ENCODE results near the gene ARHGEF11. TPM values are rescaled to one million over a fixed set of nuclear protein-coding genes. Genes with fewer than 3 reads are reported as not detected.
A peak's percentile ranks its signal among the peaks of the same experiment; 100 is the strongest.

ARHGEF11 gene
- total and polyA plus RNA-seq, 2 experiments from 2014 or later: 25.0 to 26.9 TPM

DNA sequence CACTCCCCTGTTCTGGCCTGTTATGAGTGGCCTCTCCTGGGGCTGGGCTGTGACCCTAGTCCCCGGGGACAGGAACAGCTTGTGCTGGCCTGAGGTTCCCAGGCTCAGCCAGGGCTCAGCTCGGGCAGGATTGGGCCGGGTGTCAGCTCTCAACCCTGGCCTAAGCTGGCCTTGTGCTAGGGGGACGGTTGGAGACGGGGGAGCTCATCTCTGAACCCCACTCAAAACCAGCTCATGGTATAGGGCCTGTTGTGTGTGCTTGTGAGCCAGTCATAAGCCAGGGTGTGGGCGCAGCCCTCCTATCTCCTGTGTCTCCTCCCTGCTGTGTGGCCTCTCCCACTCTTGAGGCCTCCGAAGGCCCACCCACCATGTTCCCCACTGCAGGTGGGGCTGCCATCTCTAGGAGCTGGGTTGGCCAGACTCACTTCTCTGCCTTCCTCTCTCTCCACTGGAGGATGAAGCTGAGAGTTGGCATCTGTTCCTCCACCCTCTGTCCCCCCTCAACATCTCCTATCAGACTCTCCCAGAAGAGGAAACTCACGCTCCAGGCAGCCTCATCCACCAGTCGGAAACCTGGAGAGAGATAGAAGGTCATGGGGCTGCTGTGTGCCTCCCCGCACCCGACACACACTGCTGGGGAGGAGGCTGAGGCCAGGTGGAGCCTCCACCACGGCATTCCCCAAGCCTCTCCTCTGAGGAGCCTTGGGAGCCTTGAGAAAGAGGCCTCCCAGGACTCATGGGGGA is 150.7 kb downstream of the ARHGEF11 start:
- Histone ChIP-seq H3K27me3 (peaks cover 29% of the 10 kb centered on the region), H3K79me2 (no peaks in the 10 kb centered on the region), H3K4me3 (no peak overlapping the region), H3K27ac (peak overlapping the region; percentile 69), H3K36me3 (replicated peaks; ENCODE audit: insufficient read depth, low read depth) (no peaks in the 10 kb centered on the region), H3K9me2 (replicated peaks; ENCODE audit: insufficient read depth) (no peaks in the 10 kb centered on the region), H3K9me3 (ENCODE audit: low read depth) (no peaks in the 10 kb centered on the region), H2AFZ (no peak overlapping the region), H3K4me1 (ENCODE audit: insufficient read depth) (peaks cover 5% of the 10 kb centered on the region), H3K4me2 (peak overlapping the region; percentile 84), H4K20me1 (ENCODE audit: insufficient read depth, poor library complexity, severe bottlenecking) (no peaks in the 10 kb centered on the region)
- TF ChIP-seq, protein P1, sequence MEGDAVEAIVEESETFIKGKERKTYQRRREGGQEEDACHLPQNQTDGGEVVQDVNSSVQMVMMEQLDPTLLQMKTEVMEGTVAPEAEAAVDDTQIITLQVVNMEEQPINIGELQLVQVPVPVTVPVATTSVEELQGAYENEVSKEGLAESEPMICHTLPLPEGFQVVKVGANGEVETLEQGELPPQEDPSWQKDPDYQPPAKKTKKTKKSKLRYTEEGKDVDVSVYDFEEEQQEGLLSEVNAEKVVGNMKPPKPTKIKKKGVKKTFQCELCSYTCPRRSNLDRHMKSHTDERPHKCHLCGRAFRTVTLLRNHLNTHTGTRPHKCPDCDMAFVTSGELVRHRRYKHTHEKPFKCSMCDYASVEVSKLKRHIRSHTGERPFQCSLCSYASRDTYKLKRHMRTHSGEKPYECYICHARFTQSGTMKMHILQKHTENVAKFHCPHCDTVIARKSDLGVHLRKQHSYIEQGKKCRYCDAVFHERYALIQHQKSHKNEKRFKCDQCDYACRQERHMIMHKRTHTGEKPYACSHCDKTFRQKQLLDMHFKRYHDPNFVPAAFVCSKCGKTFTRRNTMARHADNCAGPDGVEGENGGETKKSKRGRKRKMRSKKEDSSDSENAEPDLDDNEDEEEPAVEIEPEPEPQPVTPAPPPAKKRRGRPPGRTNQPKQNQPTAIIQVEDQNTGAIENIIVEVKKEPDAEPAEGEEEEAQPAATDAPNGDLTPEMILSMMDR (IDR thresholded peaks at IDR 0.05; ENCODE audit: poor library complexity): no peak
- TF ChIP-seq EZH2phosphoT487 (IDR thresholded peaks at IDR 0.05; ENCODE audit: low read depth, severe bottlenecking, unreplicated experiment) (no peak), EZH2 (IDR thresholded peaks at IDR 0.05; ENCODE audit: borderline replicate concordance) (no peak)
- DNase-seq (ENCODE audit: low spot score): peak; percentile 35
- WGBS (ENCODE audit: low lambda C conversion rate, missing lambda C conversion rate): 77% methylated on average over 12 of the region's 12 CpGs

DNA sequence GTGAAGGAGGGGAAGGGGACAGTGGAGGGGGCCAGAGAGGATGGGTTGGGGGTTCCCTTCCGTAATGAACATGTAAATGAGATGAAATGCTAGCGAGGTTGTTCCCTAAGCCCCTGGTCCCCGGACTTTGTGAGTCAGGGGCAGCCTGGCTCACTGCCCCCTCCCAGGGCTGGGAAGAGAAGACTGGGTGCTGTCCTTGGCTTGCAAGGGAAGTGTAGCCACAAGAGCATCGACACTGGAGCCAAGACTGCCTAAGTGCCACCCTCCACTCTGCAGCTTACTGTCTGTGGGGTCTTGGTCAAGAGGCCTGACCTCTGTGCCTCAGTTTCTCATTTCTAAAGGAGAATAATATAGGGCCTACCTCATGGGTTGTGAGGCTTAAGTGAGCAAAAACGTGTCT is 151.5 kb downstream of the ARHGEF11 start:
- peak overlapping the region; percentile 84 for H3K4me2 ChIP-seq
- peaks cover 5% of the 10 kb centered on the region for H3K4me1 ChIP-seq (ENCODE audit: insufficient read depth)
- no peaks in the 10 kb centered on the region for H3K9me3 ChIP-seq (ENCODE audit: low read depth)
- TF ChIP-seq EZH2 (IDR thresholded peaks at IDR 0.05; ENCODE audit: borderline replicate concordance) (no peak), EZH2phosphoT487 (IDR thresholded peaks at IDR 0.05; ENCODE audit: low read depth, severe bottlenecking, unreplicated experiment) (no peak)
- TF ChIP-seq, protein P1 (IDR thresholded peaks at IDR 0.05; ENCODE audit: poor library complexity): no peak
- DNase-seq (ENCODE audit: low spot score): no peak
- 27% methylated on average over 3 of the region's 5 CpGs for WGBS (ENCODE audit: low lambda C conversion rate, missing lambda C conversion rate)
- no peak overlapping the region for H3K4me3 ChIP-seq
- H3K79me2 ChIP-seq: no peaks in the 10 kb centered on the region
- H3K36me3 ChIP-seq (replicated peaks; ENCODE audit: insufficient read depth, low read depth): no peaks in the 10 kb centered on the region
- peaks cover 29% of the 10 kb centered on the region for H3K27me3 ChIP-seq
- no peaks in the 10 kb centered on the region for H4K20me1 ChIP-seq (ENCODE audit: insufficient read depth, poor library complexity, severe bottlenecking)
- peak overlapping the region; percentile 76 for H3K27ac ChIP-seq
- H2AFZ ChIP-seq: no peak overlapping the region
- no peaks in the 10 kb centered on the region for H3K9me2 ChIP-seq (replicated peaks; ENCODE audit: insufficient read depth)

- peak within 1 kb of the TSS; percentile 84 for H3K4me2 ChIP-seq
- no peaks in the 10 kb centered on the region for H3K36me3 ChIP-seq (replicated peaks; ENCODE audit: insufficient read depth, low read depth)
- peak; percentile 47 for DNase-seq (ENCODE audit: low spot score)
- no peaks in the 10 kb centered on the region for H3K79me2 ChIP-seq
- peaks cover 24% of the 10 kb centered on the region for H3K27me3 ChIP-seq
- no peaks in the 10 kb centered on the region for H4K20me1 ChIP-seq (ENCODE audit: insufficient read depth, poor library complexity, severe bottlenecking)
- H3K9me2 ChIP-seq (replicated peaks; ENCODE audit: insufficient read depth): no peaks in the 10 kb centered on the region
- 12% methylated on average over 40 of the region's 60 CpGs for WGBS (ENCODE audit: low lambda C conversion rate, missing lambda C conversion rate)
- no peaks in the 10 kb centered on the region for H3K9me3 ChIP-seq (ENCODE audit: low read depth)
- H3K27ac ChIP-seq: peak within 1 kb of the TSS; percentile 76
- no peak within 1 kb of the TSS for H3K4me3 ChIP-seq
- no peak within 1 kb of the TSS for H2AFZ ChIP-seq
- peak; percentile 62 for TF ChIP-seq EZH2 (IDR thresholded peaks at IDR 0.05; ENCODE audit: borderline replicate concordance)
- no peak for TF ChIP-seq EZH2phosphoT487 (IDR thresholded peaks at IDR 0.05; ENCODE audit: low read depth, severe bottlenecking, unreplicated experiment)
- TF ChIP-seq, protein P1 (IDR thresholded peaks at IDR 0.05; ENCODE audit: poor library complexity): peak; percentile 7
- peaks cover 5% of the 10 kb centered on the region for H3K4me1 ChIP-seq (ENCODE audit: insufficient read depth)
Measured at GRCh38 chr1:156893048-156893953, 152.2 kb downstream of the ARHGEF11 start, which contains the start of gene PEAR1. Gene PEAR1 (plus strand): TSS chr1:156893718. CDS start chr1:156903927, 10,209 bp downstream.

Measured in hepatocyte (in vitro differentiated cells).